GM12878 (cell line): ENCODE data around the gene CD151. TPM values are rescaled to one million over a fixed set of nuclear protein-coding genes. Genes with fewer than 3 reads are reported as not detected.

Experiments used
- ATF7 ChIP-seq: fragments of 450-650 bp; IDR thresholded peaks from 2 replicates; pipeline ENCODE4 v1.6.1; 2016; ENCODE audit warnings: low read depth, mild to moderate bottlenecking
- BMI1 ChIP-seq: fragments of 450-650 bp; IDR thresholded peaks from 2 replicates; pipeline ENCODE4 v1.6.1; 2016; ENCODE audit warnings: mild to moderate bottlenecking, moderate library complexity, borderline replicate concordance
- CBX3 ChIP-seq: fragments of 200-600 bp; sonication (generic); IDR thresholded peaks from 2 replicates; pipeline ENCODE4 v1.6.1; 2016; ENCODE audit warnings: low read depth, borderline replicate concordance
- CHD2 ChIP-seq: IDR thresholded peaks from 2 replicates; pipeline ENCODE4 v1.6.1; 2011; ENCODE audit warnings: low read depth, low read length, improper control_type of control experiment, borderline replicate concordance
- EGR1 ChIP-seq, 2 experiments: IDR thresholded peaks; 1 replicate in 1 of 2; 2 replicates in 1 of 2; pipeline ENCODE4 v1.6.1; 2011 to 2012; ENCODE audit warnings: low read depth in 2 of 2, low read length in 2 of 2, borderline replicate concordance in 1 of 2, mild to moderate bottlenecking in 1 of 2, moderate library complexity in 1 of 2
- HCFC1 ChIP-seq: fragments of 150-350 bp; IDR thresholded peaks from 2 replicates; pipeline ENCODE4 v1.6.1; 2014; ENCODE audit warnings: low read length
- LARP7 ChIP-seq: fragments of 450-650 bp; IDR thresholded peaks from 2 replicates; pipeline ENCODE4 v1.6.1; 2017; ENCODE audit warnings: mild to moderate bottlenecking
- MEF2B ChIP-seq: fragments of 450-650 bp; IDR thresholded peaks from 2 replicates; pipeline ENCODE4 v1.6.1; 2018; ENCODE audit warnings: mild to moderate bottlenecking, moderate library complexity; ENCODE audit not compliant: partially characterized antibody, poor library complexity, severe bottlenecking
- MXI1 ChIP-seq: fragments of 150-350 bp; IDR thresholded peaks from 2 replicates; pipeline ENCODE4 v1.6.1; 2011; ENCODE audit warnings: low read depth, mild to moderate bottlenecking, inconsistent platforms, low read length, improper control_type of control experiment
- NFXL1 ChIP-seq: fragments of 450-650 bp; IDR thresholded peaks from 2 replicates; pipeline ENCODE4 v1.6.1; 2017; ENCODE audit warnings: antibody characterized with exemption, mild to moderate bottlenecking, borderline replicate concordance
- NR2C1 ChIP-seq: fragments of 450-650 bp; IDR thresholded peaks from 2 replicates; pipeline ENCODE4 v1.6.1; 2017; ENCODE audit warnings: antibody characterized with exemption, mild to moderate bottlenecking, moderate library complexity
- NR2F1 ChIP-seq: fragments of 450-650 bp; conservative IDR thresholded peaks from 2 replicates; pipeline ENCODE4 v1.6.1; 2017; ENCODE audit warnings: mild to moderate bottlenecking
- NRF1 ChIP-seq: conservative IDR thresholded peaks from 2 replicates; pipeline ENCODE4 v1.6.1; 2011; ENCODE audit warnings: mild to moderate bottlenecking, low read depth, low read length, improper control_type of control experiment
- POLR2A ChIP-seq: IDR thresholded peaks from 2 replicates; pipeline ENCODE4 v1.6.1; 2011; ENCODE audit warnings: low read depth, mild to moderate bottlenecking, low read length
- POLR2AphosphoS2 ChIP-seq: IDR thresholded peaks from 2 replicates; pipeline ENCODE4 v1.6.1; 2011; ENCODE audit warnings: low read depth, mild to moderate bottlenecking, low read length, improper control_type of control experiment, moderate library complexity
- RAD21 ChIP-seq: IDR thresholded peaks from 2 replicates; pipeline ENCODE4 v1.6.1; 2011; ENCODE audit warnings: mild to moderate bottlenecking, low read depth, low read length, moderate library complexity; ENCODE audit not compliant: insufficient read depth
- SMARCA5 ChIP-seq: fragments of 450-650 bp; IDR thresholded peaks from 2 replicates; pipeline ENCODE4 v1.6.1; 2017; ENCODE audit warnings: mild to moderate bottlenecking
- STAT1 ChIP-seq: fragments of 450-650 bp; conservative IDR thresholded peaks from 2 replicates; pipeline ENCODE4 v1.6.1; 2014; ENCODE audit warnings: antibody characterized with exemption, mild to moderate bottlenecking
- TCF12 ChIP-seq: IDR thresholded peaks from 2 replicates; pipeline ENCODE4 v1.6.1; 2011; ENCODE audit warnings: low read depth, mild to moderate bottlenecking, low read length
- WRNIP1 ChIP-seq: IDR thresholded peaks from 2 replicates; pipeline ENCODE4 v1.6.1; 2011; ENCODE audit warnings: low read depth, low read length, improper control_type of control experiment, borderline replicate concordance
- ZBED1 ChIP-seq: IDR thresholded peaks from 2 replicates; pipeline ENCODE4 v1.6.1; 2016; ENCODE audit warnings: borderline replicate concordance
- ZBTB40 ChIP-seq: fragments of 450-650 bp; IDR thresholded peaks from 2 replicates; pipeline ENCODE4 v1.6.1; 2016; ENCODE audit warnings: mild to moderate bottlenecking, moderate library complexity, borderline replicate concordance
- ZNF217 ChIP-seq: fragments of 450-650 bp; IDR thresholded peaks from 2 replicates; pipeline ENCODE4 v1.6.1; 2017; ENCODE audit warnings: antibody characterized with exemption, mild to moderate bottlenecking
- polyA plus RNA-seq, 11 experiments: library from polyadenylated mRNA; depleted of rRNA in 4 of 11; unstranded in 6 of 11; stranded (reverse) in 5 of 11; fragments of >200 nt; fragmentation: Nextera tagmentation in 4 of 11; fragmentation: Illumina TruSeq in 1 of 11; extraction: Ambion mirVana in 4 of 11; extraction: Trizol in 1 of 11; gene quantifications; 1 replicate in 1 of 11; 2 replicates in 10 of 11; pipeline versions ENCODE4 v1.2.1 to v1.2.3, GENCODE V29; 2011 to 2016; ENCODE audit warnings: inconsistent platforms in 2 of 11, missing spikeins in 2 of 11, low read depth in 1 of 11
- total RNA-seq, 4 experiments: library from RNA; depleted of rRNA in 3 of 4; stranded (reverse); fragments of >200 nt in 3 of 4; fragmentation: Illumina TruSeq in 1 of 4; extraction: Trizol in 1 of 4; gene quantifications; 2 replicates each; pipeline versions ENCODE4 v1.2.1 to v1.2.3, GENCODE V29; 2013 to 2021

Gene CD151
- total and polyA plus RNA-seq, 10 of the 15 experiments (the other 5 are each of a cell fraction or from before 2014, with no cell fraction given), result 0.52 to 41.7 (median 14.7) TPM

- no peak for TF ChIP-seq ZBTB40
- TF ChIP-seq ATF7, result no peak
- no peak for TF ChIP-seq SMARCA5
- no peak for TF ChIP-seq MEF2B
- TF ChIP-seq EGR1 (IDR thresholded peaks at IDR 0.05; ENCODE audit: borderline replicate concordance in 1 of 2, low read depth in 2 of 2, low read length in 2 of 2), result peak in 1 of 2 experiments; percentile 54; a peak in 1 of 3 replicates
- TF ChIP-seq HCFC1, result 0 out of 2 replicates have a peak, but pooled peaks have one; percentile 11
- TF ChIP-seq NRF1, result no peak
- no peak for TF ChIP-seq ZBED1
- TF ChIP-seq ZNF217, result no peak
- TF ChIP-seq STAT1, result no peak
- TF ChIP-seq CHD2, result no peak
- no peak for TF ChIP-seq POLR2AphosphoS2
- peak; percentile 63 for TF ChIP-seq MXI1
- 0 out of 2 replicates have a peak, but pooled peaks have one; percentile 29 for TF ChIP-seq TCF12
- peak; percentile 16; the same call in 1 of the 2 replicates for TF ChIP-seq NR2F1
- TF ChIP-seq CBX3, result no peak
- TF ChIP-seq LARP7, result 0 out of 2 replicates have a peak, but pooled peaks have one; percentile 41
- no peak for TF ChIP-seq NFXL1
- TF ChIP-seq BMI1, result no peak
- TF ChIP-seq WRNIP1, result no peak
- TF ChIP-seq RAD21, result no peak
- TF ChIP-seq NR2C1, result peak; percentile 74; the same call in 1 of the 2 replicates
- TF ChIP-seq POLR2A, result peak; percentile 11; the same call in 1 of the 2 replicates
Measured at GRCh38 chr11:819943-820649, 12.7 kb upstream of the CD151 start (continued).
